ENCODE results near the gene AATK.

Gene AATK

GRCh38 chr17:81140695-81141094 lies 25.3 kb downstream of the AATK start:
- Histone ChIP-seq H4K8ac (ENCODE audit: low read depth, low read length) (no peak overlapping the region), H3K4me3 (ENCODE audit: low read length) (no peak overlapping the region), H3K36me3 (ENCODE audit: control insufficient read depth, insufficient read depth, low read length) (no peaks in the 10 kb centered on the region), H3K4me2 (ENCODE audit: low read length) (no peak overlapping the region), H3K56ac (ENCODE audit: low read length) (no peak overlapping the region), H3K79me2 (ENCODE audit: control insufficient read depth, insufficient read depth, low read length) (no peaks in the 10 kb centered on the region), H3K4me1 (ENCODE audit: control insufficient read depth, low read depth, low read length) (no peaks in the 10 kb centered on the region), H3K27me3 (ENCODE audit: insufficient read depth, low read length, poor library complexity) (no peaks in the 10 kb centered on the region), H2AK5ac (ENCODE audit: low read length) (no peak overlapping the region), H2BK120ac (ENCODE audit: low read depth, low read length) (no peak overlapping the region), H2BK15ac (replicated peaks; ENCODE audit: low read depth) (no peak overlapping the region), H3K23ac (ENCODE audit: low read length) (no peak overlapping the region), H2BK5ac (ENCODE audit: low read length) (no peak overlapping the region), H3K27ac (ENCODE audit: low read depth, low read length) (no peak overlapping the region), H4K5ac (ENCODE audit: low read length) (no peak overlapping the region), H3K18ac (ENCODE audit: low read length) (no peak overlapping the region), H3K4ac (ENCODE audit: low read depth, low read length) (no peak overlapping the region), H3K9ac (ENCODE audit: low read length) (no peak overlapping the region), H3K79me1 (ENCODE audit: low read length) (no peaks in the 10 kb centered on the region)
- DNase-seq: no peak
- WGBS (ENCODE audit: extremely low coverage, insufficient coverage, low lambda C conversion rate): no CpG with 5 or more reads among the region's 37 CpGs

GRCh38 chr17:81140018-81140417 lies 26.0 kb downstream of the AATK start:
- no peak overlapping the region for H2AK5ac ChIP-seq (ENCODE audit: low read length)
- no peak overlapping the region for H3K4me2 ChIP-seq (ENCODE audit: low read length)
- no peak overlapping the region for H3K9ac ChIP-seq (ENCODE audit: low read length)
- no peak overlapping the region for H2BK5ac ChIP-seq (ENCODE audit: low read length)
- H3K4me3 ChIP-seq (ENCODE audit: low read length): no peak overlapping the region
- no peaks in the 10 kb centered on the region for H3K27me3 ChIP-seq (ENCODE audit: insufficient read depth, low read length, poor library complexity)
- no peak overlapping the region for H4K5ac ChIP-seq (ENCODE audit: low read length)
- H3K56ac ChIP-seq (ENCODE audit: low read length): no peak overlapping the region
- no peaks in the 10 kb centered on the region for H3K36me3 ChIP-seq (ENCODE audit: control insufficient read depth, insufficient read depth, low read length)
- no peaks in the 10 kb centered on the region for H3K4me1 ChIP-seq (ENCODE audit: control insufficient read depth, low read depth, low read length)
- no peak overlapping the region for H2BK15ac ChIP-seq (replicated peaks; ENCODE audit: low read depth)
- no peaks in the 10 kb centered on the region for H3K79me2 ChIP-seq (ENCODE audit: control insufficient read depth, insufficient read depth, low read length)
- DNase-seq: no peak
- no peaks in the 10 kb centered on the region for H3K79me1 ChIP-seq (ENCODE audit: low read length)
- H3K18ac ChIP-seq (ENCODE audit: low read length): no peak overlapping the region
- no peak overlapping the region for H4K8ac ChIP-seq (ENCODE audit: low read depth, low read length)
- H3K4ac ChIP-seq (ENCODE audit: low read depth, low read length): no peak overlapping the region
- no peak overlapping the region for H3K23ac ChIP-seq (ENCODE audit: low read length)
- WGBS (ENCODE audit: extremely low coverage, insufficient coverage, low lambda C conversion rate): no CpG with 5 or more reads among the region's 8 CpGs
- H3K27ac ChIP-seq (ENCODE audit: low read depth, low read length): no peak overlapping the region
- no peak overlapping the region for H2BK120ac ChIP-seq (ENCODE audit: low read depth, low read length)

- Histone ChIP-seq H3K36me3 (ENCODE audit: control insufficient read depth, insufficient read depth, low read length) (no peaks in the 10 kb centered on the region), H3K9ac (ENCODE audit: low read length) (no peak overlapping the region), H3K23ac (ENCODE audit: low read length) (no peak overlapping the region), H3K18ac (ENCODE audit: low read length) (no peak overlapping the region), H3K79me1 (ENCODE audit: low read length) (no peaks in the 10 kb centered on the region), H3K4ac (ENCODE audit: low read depth, low read length) (no peak overlapping the region), H2BK5ac (ENCODE audit: low read length) (no peak overlapping the region), H4K8ac (ENCODE audit: low read depth, low read length) (no peak overlapping the region), H2BK15ac (replicated peaks; ENCODE audit: low read depth) (no peak overlapping the region), H3K4me1 (ENCODE audit: control insufficient read depth, low read depth, low read length) (no peaks in the 10 kb centered on the region), H2BK120ac (ENCODE audit: low read depth, low read length) (no peak overlapping the region), H4K5ac (ENCODE audit: low read length) (no peak overlapping the region), H3K4me2 (ENCODE audit: low read length) (no peak overlapping the region), H3K56ac (ENCODE audit: low read length) (no peak overlapping the region), H3K27me3 (ENCODE audit: insufficient read depth, low read length, poor library complexity) (no peaks in the 10 kb centered on the region), H3K79me2 (ENCODE audit: control insufficient read depth, insufficient read depth, low read length) (no peaks in the 10 kb centered on the region), H3K27ac (ENCODE audit: low read depth, low read length) (no peak overlapping the region), H2AK5ac (ENCODE audit: low read length) (no peak overlapping the region), H3K4me3 (ENCODE audit: low read length) (no peak overlapping the region)
- no CpG with 5 or more reads among the region's 8 CpGs for WGBS (ENCODE audit: extremely low coverage, insufficient coverage, low lambda C conversion rate)
- DNase-seq: no peak
Measured at GRCh38 chr17:81139428-81139827, 26.6 kb downstream of the AATK start.

GRCh38 chr17:81138500-81138899 lies 27.5 kb downstream of the AATK start:
- no peaks in the 10 kb centered on the region for H3K79me1 ChIP-seq (ENCODE audit: low read length)
- no peaks in the 10 kb centered on the region for H3K79me2 ChIP-seq (ENCODE audit: control insufficient read depth, insufficient read depth, low read length)
- H3K4me1 ChIP-seq (ENCODE audit: control insufficient read depth, low read depth, low read length): no peaks in the 10 kb centered on the region
- no peak overlapping the region for H4K5ac ChIP-seq (ENCODE audit: low read length)
- H3K27me3 ChIP-seq (ENCODE audit: insufficient read depth, low read length, poor library complexity): no peaks in the 10 kb centered on the region
- no peak overlapping the region for H2BK5ac ChIP-seq (ENCODE audit: low read length)
- no peak overlapping the region for H3K27ac ChIP-seq (ENCODE audit: low read depth, low read length)
- H3K18ac ChIP-seq (ENCODE audit: low read length): no peak overlapping the region
- WGBS (ENCODE audit: extremely low coverage, insufficient coverage, low lambda C conversion rate): no CpG with 5 or more reads among the region's 25 CpGs
- no peak overlapping the region for H3K9ac ChIP-seq (ENCODE audit: low read length)
- no peak overlapping the region for H2BK120ac ChIP-seq (ENCODE audit: low read depth, low read length)
- no peak overlapping the region for H4K8ac ChIP-seq (ENCODE audit: low read depth, low read length)
- H2AK5ac ChIP-seq (ENCODE audit: low read length): no peak overlapping the region
- no peak overlapping the region for H3K4me2 ChIP-seq (ENCODE audit: low read length)
- no peak overlapping the region for H3K4me3 ChIP-seq (ENCODE audit: low read length)
- H3K23ac ChIP-seq (ENCODE audit: low read length): no peak overlapping the region
- DNase-seq: no peak
- H3K56ac ChIP-seq (ENCODE audit: low read length): no peak overlapping the region
- H2BK15ac ChIP-seq (replicated peaks; ENCODE audit: low read depth): no peak overlapping the region
- no peaks in the 10 kb centered on the region for H3K36me3 ChIP-seq (ENCODE audit: control insufficient read depth, insufficient read depth, low read length)
- H3K4ac ChIP-seq (ENCODE audit: low read depth, low read length): no peak overlapping the region

GRCh38 chr17:81138083-81138482 lies 27.9 kb downstream of the AATK start:
- WGBS (ENCODE audit: extremely low coverage, insufficient coverage, low lambda C conversion rate): no CpG with 5 or more reads among the region's 15 CpGs
- H3K27ac ChIP-seq (ENCODE audit: low read depth, low read length): no peak overlapping the region
- H2BK5ac ChIP-seq (ENCODE audit: low read length): no peak overlapping the region
- no peaks in the 10 kb centered on the region for H3K79me1 ChIP-seq (ENCODE audit: low read length)
- no peak overlapping the region for H3K23ac ChIP-seq (ENCODE audit: low read length)
- H3K36me3 ChIP-seq (ENCODE audit: control insufficient read depth, insufficient read depth, low read length): no peaks in the 10 kb centered on the region
- no peak overlapping the region for H3K56ac ChIP-seq (ENCODE audit: low read length)
- H3K9ac ChIP-seq (ENCODE audit: low read length): no peak overlapping the region
- H4K8ac ChIP-seq (ENCODE audit: low read depth, low read length): no peak overlapping the region
- no peak overlapping the region for H2BK15ac ChIP-seq (replicated peaks; ENCODE audit: low read depth)
- no peak for DNase-seq
- no peak overlapping the region for H3K4me2 ChIP-seq (ENCODE audit: low read length)
- no peaks in the 10 kb centered on the region for H3K79me2 ChIP-seq (ENCODE audit: control insufficient read depth, insufficient read depth, low read length)
- no peak overlapping the region for H2BK120ac ChIP-seq (ENCODE audit: low read depth, low read length)
- no peaks in the 10 kb centered on the region for H3K4me1 ChIP-seq (ENCODE audit: control insufficient read depth, low read depth, low read length)
- no peak overlapping the region for H3K4ac ChIP-seq (ENCODE audit: low read depth, low read length)
- no peak overlapping the region for H2AK5ac ChIP-seq (ENCODE audit: low read length)
- no peak overlapping the region for H4K5ac ChIP-seq (ENCODE audit: low read length)
- H3K27me3 ChIP-seq (ENCODE audit: insufficient read depth, low read length, poor library complexity): no peaks in the 10 kb centered on the region
- H3K4me3 ChIP-seq (ENCODE audit: low read length): no peak overlapping the region
- no peak overlapping the region for H3K18ac ChIP-seq (ENCODE audit: low read length)

- no peak overlapping the region for H2AK5ac ChIP-seq (ENCODE audit: low read length)
- no peak overlapping the region for H2BK15ac ChIP-seq (replicated peaks; ENCODE audit: low read depth)
- H3K79me1 ChIP-seq (ENCODE audit: low read length): no peaks in the 10 kb centered on the region
- no peaks in the 10 kb centered on the region for H3K27me3 ChIP-seq (ENCODE audit: insufficient read depth, low read length, poor library complexity)
- H3K36me3 ChIP-seq (ENCODE audit: control insufficient read depth, insufficient read depth, low read length): no peaks in the 10 kb centered on the region
- no peak overlapping the region for H3K18ac ChIP-seq (ENCODE audit: low read length)
- DNase-seq: no peak
- no peak overlapping the region for H2BK120ac ChIP-seq (ENCODE audit: low read depth, low read length)
- no peak overlapping the region for H4K8ac ChIP-seq (ENCODE audit: low read depth, low read length)
- H3K4me1 ChIP-seq (ENCODE audit: control insufficient read depth, low read depth, low read length): no peaks in the 10 kb centered on the region
- no peak overlapping the region for H3K9ac ChIP-seq (ENCODE audit: low read length)
- H3K27ac ChIP-seq (ENCODE audit: low read depth, low read length): no peak overlapping the region
- no peak overlapping the region for H4K5ac ChIP-seq (ENCODE audit: low read length)
- no peak overlapping the region for H3K4ac ChIP-seq (ENCODE audit: low read depth, low read length)
- no peak overlapping the region for H3K23ac ChIP-seq (ENCODE audit: low read length)
- no peak overlapping the region for H3K56ac ChIP-seq (ENCODE audit: low read length)
- no peaks in the 10 kb centered on the region for H3K79me2 ChIP-seq (ENCODE audit: control insufficient read depth, insufficient read depth, low read length)
- H3K4me3 ChIP-seq (ENCODE audit: low read length): no peak overlapping the region
- H2BK5ac ChIP-seq (ENCODE audit: low read length): no peak overlapping the region
- H3K4me2 ChIP-seq (ENCODE audit: low read length): no peak overlapping the region
- WGBS (ENCODE audit: extremely low coverage, insufficient coverage, low lambda C conversion rate): no CpG with 5 or more reads among the region's 13 CpGs
Measured at GRCh38 chr17:81137248-81137647, 28.8 kb downstream of the AATK start.

Data from mesendoderm (in vitro differentiated cells).